H1 (cell line): ENCODE measurements around the gene ARL2BP.

ENCODE experiments used
- CTCF ChIP-seq, 3 experiments: IDR thresholded peaks; 1 replicate in 2 of 3; 2 replicates in 1 of 3; pipeline versions ENCODE4 v1.5.1 to v1.6.1; 2011; ENCODE audit warnings: low read length in 3 of 3, mild to moderate bottlenecking in 3 of 3, inconsistent platforms in 2 of 3, low read depth in 1 of 3, moderate library complexity in 1 of 3; ENCODE audit not compliant: insufficient read depth in 1 of 3; ENCODE audit errors: control extremely low read depth in 1 of 3
- EZH2 ChIP-seq: fragments of 200-600 bp; sonication (generic); IDR thresholded peaks from 2 replicates; pipeline ENCODE4 v1.7.1; 2012; ENCODE audit warnings: low read depth, mild to moderate bottlenecking, moderate library complexity, low read length, inconsistent platforms; ENCODE audit not compliant: severe bottlenecking
- SIN3A ChIP-seq, 2 experiments: IDR thresholded peaks in 1 of 2; conservative IDR thresholded peaks in 1 of 2; 2 replicates each; pipeline ENCODE4 v1.6.1; 2011 to 2012; ENCODE audit warnings: low read length in 2 of 2, improper control_type of control experiment in 1 of 2, low read depth in 1 of 2, mild to moderate bottlenecking in 1 of 2
- SUZ12 ChIP-seq: fragments of 200-600 bp; sonication (generic); IDR thresholded peaks from 2 replicates; pipeline ENCODE4 v1.6.1; 2012; ENCODE audit warnings: mild to moderate bottlenecking, inconsistent platforms, low read length, moderate library complexity, mixed read lengths

DNA sequence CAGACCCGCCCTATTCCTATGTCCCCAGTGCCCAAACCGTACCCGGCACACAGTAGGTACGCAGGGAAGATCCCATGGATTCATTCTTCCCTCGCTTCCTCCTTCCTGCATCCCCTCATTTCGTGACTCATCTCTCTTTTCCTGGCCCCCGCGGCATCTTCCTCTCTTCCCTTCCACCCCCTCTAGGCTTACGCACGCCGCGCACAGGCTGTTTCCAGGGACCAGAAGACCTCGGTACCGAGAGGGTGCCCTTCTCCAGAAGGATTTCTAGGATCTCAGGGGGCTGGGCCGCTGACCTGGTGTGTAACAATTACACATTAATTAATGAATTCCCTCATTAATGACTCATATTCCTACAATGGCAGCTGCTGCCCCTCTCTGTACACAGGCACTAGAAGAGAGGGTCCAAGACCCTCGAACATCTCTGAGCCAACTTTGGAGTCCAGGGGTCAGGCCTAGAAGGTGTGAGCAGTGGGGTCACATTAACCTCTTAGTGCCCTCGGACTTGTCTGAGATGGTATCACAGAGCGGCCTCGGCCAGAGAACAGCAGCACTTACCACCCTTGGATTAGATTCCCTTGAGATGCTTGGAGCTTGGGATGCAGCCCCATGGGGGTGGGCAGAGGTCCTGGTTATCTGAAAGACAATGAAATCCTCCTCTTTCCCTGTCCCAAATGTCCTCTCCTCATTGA, 56.2 kb downstream of the ARL2BP start:
- no peak for TF ChIP-seq CTCF (IDR thresholded peaks at IDR 0.05; ENCODE audit: control extremely low read depth in 1 of 3, insufficient read depth in 1 of 3, low read depth in 1 of 3, low read length in 3 of 3)
- no peak for TF ChIP-seq SIN3A (conservative IDR thresholded peaks at IDR 0.05 in 1 of 2, IDR thresholded peaks at IDR 0.05 in 1 of 2; ENCODE audit: low read depth in 1 of 2, low read length in 2 of 2)
- no peak for TF ChIP-seq SUZ12
- TF ChIP-seq EZH2 = no peak
